Ishikawa (cell line): Measurements from ENCODE around the gene LST1.

Experiments
- CEBPB ChIP-seq: IDR thresholded peaks from 2 replicates; pipeline ENCODE4 v1.6.1; 2012
- CREB1 ChIP-seq: IDR thresholded peaks from 2 replicates; pipeline ENCODE4 v1.6.1; 2012; ENCODE audit warnings: low read depth
- EGR1 ChIP-seq: IDR thresholded peaks from 2 replicates; pipeline ENCODE4 v1.6.1; 2012
- EP300 ChIP-seq: IDR thresholded peaks from 2 replicates; pipeline ENCODE4 v1.6.1; 2012; ENCODE audit warnings: borderline replicate concordance
- FOXM1 ChIP-seq: IDR thresholded peaks from 2 replicates; pipeline ENCODE4 v1.6.1; 2012; ENCODE audit warnings: low read depth, borderline replicate concordance
- MAX ChIP-seq: IDR thresholded peaks from 2 replicates; pipeline ENCODE4 v1.6.1; 2012
- NFIC ChIP-seq: IDR thresholded peaks from 2 replicates; pipeline ENCODE4 v1.6.1; 2012
- RAD21 ChIP-seq: IDR thresholded peaks from 2 replicates; pipeline ENCODE4 v1.6.1; 2012; ENCODE audit warnings: low read depth
- REST ChIP-seq: IDR thresholded peaks from 2 replicates; pipeline ENCODE4 v1.6.1; 2012; ENCODE audit warnings: low read depth, mild to moderate bottlenecking
- TAF1 ChIP-seq: IDR thresholded peaks from 2 replicates; pipeline ENCODE4 v1.6.1; 2012; ENCODE audit warnings: low read depth, mild to moderate bottlenecking
- TCF12 ChIP-seq: IDR thresholded peaks from 2 replicates; pipeline ENCODE4 v1.6.1; 2012; ENCODE audit warnings: low read depth
- TEAD4 ChIP-seq: IDR thresholded peaks from 2 replicates; pipeline ENCODE4 v1.6.1; 2012
- USF1 ChIP-seq: IDR thresholded peaks from 2 replicates; pipeline ENCODE4 v1.6.1; 2012
- YY1 ChIP-seq: IDR thresholded peaks from 2 replicates; pipeline ENCODE4 v1.6.1; 2012; ENCODE audit warnings: low read depth
- ZBTB7A ChIP-seq: IDR thresholded peaks from 2 replicates; pipeline ENCODE4 v1.6.1; 2012; ENCODE audit warnings: low read depth

LST1 gene

DNA sequence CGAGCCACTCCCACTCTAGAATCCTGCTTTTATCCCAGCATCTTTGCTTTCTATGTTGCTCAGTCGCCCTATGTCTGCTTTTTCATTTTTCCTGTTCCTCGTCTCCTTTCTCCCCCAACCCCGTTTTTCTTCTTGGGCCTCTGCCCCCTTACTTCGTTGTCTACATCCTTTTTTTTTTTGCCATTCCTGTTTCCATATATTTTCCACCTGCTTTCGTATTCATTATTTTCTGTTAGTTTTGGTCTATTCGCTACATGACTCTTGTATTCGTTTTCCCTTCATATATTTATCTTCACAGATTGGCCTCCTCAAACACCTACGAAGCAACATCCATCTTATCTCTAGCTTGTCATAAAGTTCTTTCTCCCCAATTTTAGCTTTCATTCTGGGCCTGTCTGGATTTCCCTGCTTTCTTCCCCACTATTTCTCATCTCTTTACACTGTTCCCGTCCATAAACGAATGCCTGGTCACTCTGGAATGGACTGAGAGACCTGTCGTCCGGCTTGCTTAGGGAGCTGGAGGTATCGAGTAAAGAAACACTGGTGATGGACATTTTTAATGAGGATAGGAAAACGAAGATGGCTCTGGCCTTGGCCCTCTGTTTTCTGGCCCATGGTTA is 35.4 kb downstream of the LST1 start:
- TF ChIP-seq YY1 (no peak), NFIC (no peak), TAF1 (no peak), REST (no peak)

DNA sequence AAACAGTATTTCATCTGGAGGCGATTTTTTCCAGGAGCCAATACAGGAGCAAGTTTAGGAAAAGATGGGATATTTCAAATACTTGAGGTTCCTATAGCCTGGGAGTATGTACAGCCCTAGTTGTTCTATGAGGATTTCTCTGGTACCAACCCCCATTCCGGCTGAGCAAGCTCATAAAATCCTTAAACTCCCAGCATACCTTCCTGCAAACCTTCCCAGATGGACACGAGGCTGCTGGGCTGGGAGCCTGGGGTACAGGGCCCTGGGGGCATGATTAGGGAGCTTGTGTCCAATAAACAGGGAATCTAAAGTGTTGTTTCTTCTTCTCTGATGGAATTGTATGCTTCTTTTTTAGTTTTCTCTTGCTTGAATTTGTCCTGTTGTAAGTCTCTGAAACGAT is 35.9 kb downstream of the LST1 start:
- no peak for TF ChIP-seq NFIC
- no peak for TF ChIP-seq MAX
- TF ChIP-seq EGR1: no peak
- no peak for TF ChIP-seq EP300
- TF ChIP-seq TCF12: no peak
- no peak for TF ChIP-seq YY1
- no peak for TF ChIP-seq TEAD4
- TF ChIP-seq USF1: no peak
- no peak for TF ChIP-seq CEBPB
- no peak for TF ChIP-seq REST
- no peak for TF ChIP-seq RAD21
- TF ChIP-seq FOXM1: no peak
- no peak for TF ChIP-seq ZBTB7A
- TF ChIP-seq CREB1: no peak
- TF ChIP-seq TAF1: no peak

- TF ChIP-seq TAF1 (no peak), MAX (no peak), RAD21 (no peak), FOXM1 (no peak), REST (no peak), TEAD4 (no peak), YY1 (no peak), EGR1 (no peak), NFIC (no peak), USF1 (no peak), CEBPB (no peak)
These were observed 36.6 kb downstream of the LST1 start for GRCh38 chr6:31622684-31623091.

DNA sequence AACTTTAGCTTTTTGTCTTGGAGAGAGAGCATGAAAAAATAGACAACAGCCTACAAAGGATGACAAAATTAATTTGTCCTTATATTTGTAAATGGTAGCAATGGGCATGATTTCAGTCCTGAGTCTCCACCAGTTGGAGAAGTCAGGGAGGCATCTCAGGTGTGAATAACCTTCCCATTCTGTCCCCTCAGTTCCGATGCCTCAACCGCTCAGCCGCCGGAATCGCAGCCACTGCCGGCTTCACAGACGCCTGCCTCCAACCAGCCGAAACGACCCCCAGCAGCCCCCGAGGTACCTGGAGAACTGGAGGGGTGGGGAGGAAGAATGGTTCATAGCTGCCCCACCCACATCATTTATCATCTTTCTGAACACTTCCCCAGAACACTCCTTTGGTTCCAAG is 38.0 kb downstream of the LST1 start:
- no peak for TF ChIP-seq CREB1
- no peak for TF ChIP-seq NFIC
- no peak for TF ChIP-seq TEAD4
- TF ChIP-seq USF1: no peak
- no peak for TF ChIP-seq CEBPB
- TF ChIP-seq FOXM1: no peak
- no peak for TF ChIP-seq RAD21
- TF ChIP-seq TAF1: no peak
- no peak for TF ChIP-seq EP300
- TF ChIP-seq ZBTB7A: no peak
- TF ChIP-seq MAX: no peak
